HG03457 (cell line): ENCODE results near the gene GPAT2.
"Not testable (repeated sequence)": the region's sequence is repeated elsewhere in the genome, so short reads cannot be mapped to it uniquely, and the experiment has no call there.

Experiments used
- ATAC-seq: cut with Tn5 transposase; IDR thresholded peaks from one replicate; pipeline ENCODE4 v1.9.1; 2021; ENCODE audit warnings: moderate number of reproducible peaks; ENCODE audit not compliant: unreplicated experiment

GPAT2 gene, protein sequence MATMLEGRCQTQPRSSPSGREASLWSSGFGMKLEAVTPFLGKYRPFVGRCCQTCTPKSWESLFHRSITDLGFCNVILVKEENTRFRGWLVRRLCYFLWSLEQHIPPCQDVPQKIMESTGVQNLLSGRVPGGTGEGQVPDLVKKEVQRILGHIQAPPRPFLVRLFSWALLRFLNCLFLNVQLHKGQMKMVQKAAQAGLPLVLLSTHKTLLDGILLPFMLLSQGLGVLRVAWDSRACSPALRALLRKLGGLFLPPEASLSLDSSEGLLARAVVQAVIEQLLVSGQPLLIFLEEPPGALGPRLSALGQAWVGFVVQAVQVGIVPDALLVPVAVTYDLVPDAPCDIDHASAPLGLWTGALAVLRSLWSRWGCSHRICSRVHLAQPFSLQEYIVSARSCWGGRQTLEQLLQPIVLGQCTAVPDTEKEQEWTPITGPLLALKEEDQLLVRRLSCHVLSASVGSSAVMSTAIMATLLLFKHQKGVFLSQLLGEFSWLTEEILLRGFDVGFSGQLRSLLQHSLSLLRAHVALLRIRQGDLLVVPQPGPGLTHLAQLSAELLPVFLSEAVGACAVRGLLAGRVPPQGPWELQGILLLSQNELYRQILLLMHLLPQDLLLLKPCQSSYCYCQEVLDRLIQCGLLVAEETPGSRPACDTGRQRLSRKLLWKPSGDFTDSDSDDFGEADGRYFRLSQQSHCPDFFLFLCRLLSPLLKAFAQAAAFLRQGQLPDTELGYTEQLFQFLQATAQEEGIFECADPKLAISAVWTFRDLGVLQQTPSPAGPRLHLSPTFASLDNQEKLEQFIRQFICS

DNA sequence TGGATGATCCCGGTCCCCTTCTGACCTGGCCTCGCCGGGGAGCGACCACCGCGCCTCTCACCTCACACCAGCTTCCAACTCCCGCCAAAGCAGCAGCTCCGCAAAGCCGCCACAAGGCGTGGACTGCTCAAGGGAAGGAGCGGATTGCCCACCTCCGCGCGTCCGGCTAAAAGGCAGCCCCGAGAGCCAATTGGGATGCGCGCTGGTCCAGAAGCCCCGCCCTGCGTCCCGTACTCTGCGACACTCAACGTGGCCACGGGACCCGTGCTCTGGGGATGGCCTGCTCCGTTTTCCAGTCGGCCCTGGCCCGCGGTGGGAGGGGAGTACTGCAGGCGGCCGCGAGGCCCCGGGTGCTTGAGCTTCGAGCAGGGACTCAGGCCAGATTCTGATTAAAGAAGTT is at the start of gene GPAT2:
Gene GPAT2, minus strand, starts transcription at position 125 of the 400 bp plus-strand sequence. CDS start 2,557 bp downstream, outside the sequence.
- not testable (repeated sequence) for ATAC-seq

DNA sequence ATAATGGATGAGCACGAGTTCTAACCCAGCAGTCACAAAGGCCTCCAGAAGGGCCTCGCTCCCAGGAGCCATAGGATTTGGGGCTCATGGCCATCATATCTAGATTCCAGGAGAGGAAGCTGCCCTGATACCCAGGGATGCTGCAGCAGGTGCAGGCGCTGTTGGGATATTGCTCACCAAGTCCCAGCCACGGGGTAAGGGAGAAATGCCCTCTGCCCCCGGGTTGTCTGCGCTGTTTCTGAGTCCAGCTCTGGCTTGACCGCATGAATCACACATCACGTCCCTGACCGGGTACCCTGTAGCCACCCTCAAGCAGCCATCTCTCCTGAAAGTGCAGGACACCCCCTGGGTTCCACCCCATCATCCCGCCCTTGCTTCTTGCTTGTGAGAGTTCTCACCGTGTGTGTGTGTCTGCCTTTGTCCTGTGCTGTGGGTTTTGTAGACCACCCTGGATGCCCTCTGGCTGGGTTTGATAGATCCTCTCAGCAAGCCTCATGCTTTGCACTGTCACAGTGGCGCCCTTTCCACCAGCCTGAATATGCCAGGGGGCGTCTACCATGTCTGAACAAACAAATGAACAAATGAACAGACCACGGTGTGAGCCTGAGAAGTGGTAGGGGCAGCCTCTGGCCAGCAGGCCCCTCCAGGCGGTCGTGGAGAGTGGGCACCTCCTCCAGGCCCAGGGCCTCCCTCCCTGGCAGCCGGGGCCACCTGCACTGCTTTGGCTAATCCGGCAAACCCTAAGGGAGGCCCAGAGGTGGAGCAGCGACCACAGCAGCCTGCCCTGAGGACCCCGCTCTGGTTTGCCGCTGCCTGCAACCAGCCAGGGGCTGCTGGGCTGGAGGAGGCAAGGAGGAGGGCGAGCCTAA is 49.5 kb upstream of the GPAT2 start:
- ATAC-seq, result no peak

DNA sequence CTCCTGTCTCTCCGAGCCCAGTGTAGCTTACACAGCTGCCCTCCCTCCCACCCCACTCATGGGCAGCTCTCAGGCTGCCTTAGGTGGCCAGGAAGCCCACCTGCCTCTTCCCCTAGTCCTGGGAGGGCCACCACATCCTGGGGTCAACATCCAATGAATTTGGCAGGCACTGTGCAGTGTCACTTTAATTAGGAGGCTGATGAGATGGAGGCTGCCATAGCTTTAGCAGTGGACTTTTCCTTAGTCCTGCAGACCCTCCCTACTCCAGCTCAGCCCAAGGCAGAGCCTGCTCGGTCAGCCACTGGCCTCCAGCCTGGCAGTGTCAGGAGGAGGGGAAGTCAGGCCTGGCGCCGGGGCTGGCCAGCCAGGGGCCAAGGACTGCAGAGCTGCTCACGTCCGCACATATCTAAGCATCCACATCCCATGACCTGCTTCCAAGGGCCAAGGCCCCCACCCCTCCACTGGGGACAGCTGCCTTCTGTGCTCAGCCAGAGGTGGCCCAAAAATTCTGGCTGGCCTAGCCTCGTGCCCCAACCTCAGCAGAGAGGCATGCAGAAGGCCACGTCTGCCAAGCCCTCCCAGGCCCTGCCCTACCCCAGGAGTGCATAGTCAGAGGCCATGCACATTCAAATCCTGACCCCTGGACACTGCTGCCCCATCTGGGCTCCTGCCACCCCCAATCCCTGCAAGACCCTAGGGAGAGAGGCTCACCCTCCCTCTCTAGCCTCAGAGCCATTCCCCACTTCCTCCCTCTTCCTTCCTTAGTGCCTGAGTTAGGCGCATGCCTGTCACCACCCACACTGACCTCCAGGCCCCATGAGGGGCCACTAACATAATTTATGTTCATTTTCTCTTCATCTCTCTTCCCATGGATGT is 48.6 kb upstream of the GPAT2 start:
- no peak for ATAC-seq

DNA sequence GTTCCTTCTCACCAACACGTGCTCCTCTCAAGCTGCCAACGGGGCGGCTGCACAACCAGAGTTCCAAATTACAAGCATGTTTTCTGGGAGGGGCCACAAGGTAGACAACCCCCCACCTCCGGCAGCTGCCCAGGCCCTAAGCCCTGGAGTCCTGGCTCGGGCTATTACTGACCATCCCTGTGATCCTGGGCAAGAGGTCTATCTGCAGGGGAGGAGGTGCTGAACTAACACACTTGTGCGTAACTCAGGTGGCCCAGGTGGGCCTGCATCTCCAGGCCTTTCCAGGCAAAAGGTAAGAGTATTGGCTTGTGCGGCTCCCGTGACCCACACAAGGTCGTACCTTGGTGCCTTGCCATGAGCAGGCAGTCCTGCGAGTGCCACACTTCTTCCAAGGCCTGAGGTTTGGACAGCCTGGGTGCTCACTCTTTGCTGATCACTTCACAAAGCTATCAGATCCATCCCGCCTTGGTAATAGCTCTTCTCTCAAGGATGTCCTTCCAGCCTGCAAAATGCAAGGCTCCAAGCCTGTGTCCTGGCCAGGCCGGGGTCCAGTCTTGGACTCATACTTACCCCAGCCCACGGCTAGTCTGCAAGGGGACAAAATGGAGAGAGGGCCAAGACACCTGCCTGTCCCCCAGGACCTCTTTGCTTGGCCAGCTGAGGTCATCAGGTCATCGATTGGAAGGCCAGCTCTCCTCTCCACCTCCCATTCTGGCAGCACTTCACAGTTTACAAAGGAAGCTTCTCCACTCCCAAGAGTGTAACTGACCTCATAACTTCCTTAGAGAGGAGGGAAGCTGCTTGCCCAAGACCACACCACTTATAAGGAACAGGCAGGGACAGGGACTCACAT is 47.7 kb upstream of the GPAT2 start:
- no peak for ATAC-seq

DNA sequence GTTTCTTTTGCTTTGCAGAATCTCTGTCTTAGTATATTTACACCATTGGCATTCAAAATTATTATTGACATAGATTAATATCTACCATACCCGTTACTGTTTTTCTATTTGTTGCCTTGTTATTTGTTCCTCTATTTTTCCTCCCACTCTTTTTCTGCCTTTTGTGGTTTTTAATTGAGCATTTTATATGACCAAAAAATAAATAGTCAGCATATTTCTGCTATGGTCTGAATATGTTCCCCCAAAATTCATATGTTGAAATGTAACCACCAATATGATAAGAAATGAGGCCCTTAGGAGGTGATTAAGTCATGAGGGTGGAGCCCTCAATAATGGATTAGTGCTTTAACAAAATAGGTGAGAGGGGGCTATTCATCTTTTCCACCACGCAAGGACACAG is 46.3 kb upstream of the GPAT2 start:
- no peak for ATAC-seq

DNA sequence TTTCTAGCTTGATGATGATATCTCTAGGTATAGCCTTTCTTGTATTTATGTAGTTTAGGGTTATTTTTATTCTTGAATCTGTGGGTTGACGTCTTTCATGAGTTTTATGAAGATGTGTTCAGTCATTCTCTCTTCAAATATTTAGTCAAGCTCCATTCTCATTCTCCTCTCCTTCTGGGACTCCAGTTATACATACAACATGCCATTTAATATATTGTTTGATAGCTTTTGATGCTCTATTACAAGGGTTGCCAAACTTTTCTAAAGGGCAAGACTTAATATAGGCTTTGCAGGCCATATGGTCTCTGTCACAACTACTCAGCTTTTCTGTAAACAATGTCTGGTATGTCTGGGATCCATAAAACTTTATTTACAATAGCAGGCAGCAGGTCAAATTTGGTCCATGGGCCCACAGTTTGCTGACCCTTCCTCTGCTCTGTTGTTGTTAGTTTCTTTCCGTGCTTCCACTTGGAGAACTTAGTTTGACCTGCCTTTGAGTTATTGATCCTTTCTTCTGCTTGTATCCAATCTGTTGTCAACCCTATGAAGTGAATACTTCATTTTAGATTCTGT is 40.6 kb upstream of the GPAT2 start:
- no peak for ATAC-seq

DNA sequence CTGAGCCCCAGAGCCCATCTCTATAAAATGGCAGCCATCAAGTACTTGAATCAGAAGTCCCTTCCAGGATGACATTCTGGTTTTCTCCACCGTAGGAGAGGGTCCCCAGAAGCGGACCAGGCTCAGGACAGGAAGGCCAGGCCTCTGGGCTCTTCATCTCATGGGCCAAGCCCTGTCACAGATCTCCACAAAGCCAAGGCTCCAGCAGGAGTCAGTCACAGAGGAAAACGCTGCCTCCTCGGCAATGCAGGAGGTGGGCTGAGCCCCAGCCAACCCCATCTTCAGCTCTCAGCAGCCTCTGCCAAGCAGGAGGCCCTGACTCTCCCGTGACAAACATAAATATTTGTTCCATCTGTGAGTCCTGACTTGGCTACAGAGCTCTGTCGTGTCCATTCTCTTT is 39.4 kb upstream of the GPAT2 start:
- ATAC-seq, result no peak

DNA sequence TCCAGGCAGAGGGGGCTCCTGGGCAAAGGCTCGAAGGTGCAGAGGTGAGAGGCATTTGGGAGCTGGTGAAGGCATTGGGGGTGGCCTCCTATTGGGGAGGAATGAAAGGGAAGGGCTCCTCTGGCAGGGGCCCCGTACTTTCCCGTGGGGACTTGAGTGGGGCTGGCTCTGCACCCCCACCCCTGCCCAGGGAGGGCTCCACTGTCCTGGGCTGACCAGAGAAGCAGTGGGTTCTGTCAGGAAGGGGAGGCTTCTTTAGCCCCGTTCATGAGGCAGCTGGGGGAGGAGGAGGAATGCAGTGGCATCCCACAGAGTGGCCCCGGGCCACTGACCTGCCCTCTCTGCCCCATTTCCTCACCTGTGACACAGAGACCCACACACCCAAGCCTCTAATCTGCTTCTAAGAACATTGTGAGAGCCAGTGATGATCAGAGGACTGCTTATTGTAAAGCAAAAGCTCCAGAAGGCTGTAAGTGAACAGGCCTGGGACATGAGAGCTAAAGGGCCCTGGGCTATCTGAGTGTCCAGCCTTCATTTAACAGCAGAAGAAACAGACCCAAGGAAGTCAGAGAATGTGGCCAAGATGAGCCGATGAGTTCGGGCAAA is 38.6 kb upstream of the GPAT2 start:
- ATAC-seq, result no peak

DNA sequence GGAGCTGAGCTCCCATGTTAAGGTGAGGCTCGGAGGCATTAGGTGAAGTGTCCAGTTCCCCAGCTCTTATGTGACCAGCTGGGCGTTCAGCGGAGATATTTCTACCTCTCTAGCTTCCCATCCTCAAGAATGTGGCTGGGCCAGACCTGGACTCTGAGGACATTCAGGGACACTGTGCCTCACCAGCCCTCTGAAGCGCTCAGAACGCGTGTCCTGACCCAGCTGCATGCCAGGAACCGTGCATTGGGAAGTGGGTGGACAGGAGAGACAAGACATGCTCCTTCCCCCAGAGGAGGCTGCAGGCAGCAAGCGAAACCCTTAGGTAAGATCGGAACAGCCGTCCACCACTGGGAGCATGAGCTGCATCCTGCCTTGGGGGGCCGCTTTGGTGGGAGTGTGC is 38.0 kb upstream of the GPAT2 start:
- ATAC-seq, result no peak

DNA sequence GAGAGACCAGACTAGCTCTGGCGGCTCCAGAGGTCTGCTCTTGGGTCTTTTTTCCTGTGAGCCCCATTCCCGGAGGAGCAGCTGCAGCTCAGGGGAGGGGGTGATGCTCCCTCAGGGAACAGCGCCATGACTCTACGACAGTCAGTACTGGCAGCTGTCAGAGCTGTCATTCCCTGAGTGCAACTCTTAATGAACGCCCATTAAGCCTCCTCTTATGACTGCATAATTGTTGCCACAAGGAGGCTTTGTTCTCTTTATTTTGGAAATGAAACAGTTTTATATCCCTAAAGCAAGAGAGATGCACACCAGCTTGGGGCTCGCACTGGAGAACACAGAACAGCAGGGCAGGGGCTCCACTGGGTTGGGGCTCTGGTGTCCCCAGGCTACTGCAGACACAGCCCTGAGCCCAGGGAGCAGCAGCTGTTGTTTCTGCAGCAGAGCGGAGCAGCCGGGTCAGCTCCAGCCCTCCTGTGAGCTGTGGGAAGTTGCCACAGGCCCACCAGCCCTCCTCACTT is 37.3 kb upstream of the GPAT2 start:
- ATAC-seq, result not testable (repeated sequence)

DNA sequence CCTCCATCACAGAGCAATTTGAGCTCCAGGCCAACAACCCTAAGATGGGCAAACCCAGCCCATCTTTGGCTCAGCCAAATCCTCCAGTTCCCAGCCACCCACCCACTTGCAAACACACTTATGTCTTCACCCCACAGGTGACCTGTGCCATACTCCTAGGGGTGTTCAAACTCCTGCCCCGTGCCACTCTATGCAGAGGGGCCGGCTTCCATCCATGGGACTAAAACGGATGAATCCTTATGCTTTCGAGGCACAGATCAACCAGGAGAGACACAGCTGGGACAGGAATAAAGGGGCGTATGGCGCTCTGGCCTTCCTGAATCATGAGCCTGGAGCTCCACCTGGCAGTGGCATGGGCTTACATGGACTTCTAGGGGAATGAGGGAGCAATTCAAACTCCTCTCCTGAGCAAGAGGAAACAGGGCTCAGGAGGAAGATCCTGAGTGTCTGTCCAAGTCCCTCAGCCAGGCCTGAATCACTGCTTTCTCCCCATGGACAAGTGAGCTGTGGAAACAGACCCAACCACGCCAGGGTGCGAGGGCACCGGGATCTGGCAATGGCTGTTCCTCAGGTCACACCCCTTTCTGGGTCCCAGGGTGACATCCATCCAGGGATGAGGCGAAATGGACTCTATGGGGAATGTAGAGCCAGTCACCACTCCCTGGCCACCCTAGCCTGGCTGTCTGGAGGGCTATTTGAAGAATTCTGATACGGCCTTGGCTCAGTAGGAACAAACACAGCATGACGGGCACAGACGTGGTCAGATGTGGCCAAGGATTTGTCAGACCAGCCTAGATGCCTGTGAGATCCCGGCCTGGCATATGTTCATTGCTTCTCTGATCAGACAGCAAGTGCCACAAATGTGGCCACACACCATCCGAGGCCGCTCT is 36.6 kb upstream of the GPAT2 start:
- not testable (repeated sequence) for ATAC-seq

DNA sequence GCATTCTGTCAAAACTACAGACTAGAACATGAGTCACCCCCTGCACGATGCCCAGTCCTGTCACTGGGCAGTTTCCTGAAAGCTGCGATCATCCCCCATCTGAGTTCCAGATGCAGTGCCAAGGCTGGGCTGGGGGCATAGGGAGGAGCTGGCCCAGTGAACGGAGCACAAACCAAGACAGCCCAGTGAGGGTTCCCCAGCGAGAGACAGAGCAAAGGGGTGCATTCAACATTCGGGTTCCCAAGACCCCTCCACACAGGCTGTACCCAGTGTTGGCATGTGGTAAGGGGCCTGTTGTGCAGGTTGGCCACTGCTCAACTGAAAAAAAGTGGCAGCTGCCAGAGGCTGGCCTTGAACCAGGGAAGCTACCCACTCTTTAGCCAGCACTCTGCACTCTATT is 35.6 kb upstream of the GPAT2 start:
- ATAC-seq, result not testable (repeated sequence)

DNA sequence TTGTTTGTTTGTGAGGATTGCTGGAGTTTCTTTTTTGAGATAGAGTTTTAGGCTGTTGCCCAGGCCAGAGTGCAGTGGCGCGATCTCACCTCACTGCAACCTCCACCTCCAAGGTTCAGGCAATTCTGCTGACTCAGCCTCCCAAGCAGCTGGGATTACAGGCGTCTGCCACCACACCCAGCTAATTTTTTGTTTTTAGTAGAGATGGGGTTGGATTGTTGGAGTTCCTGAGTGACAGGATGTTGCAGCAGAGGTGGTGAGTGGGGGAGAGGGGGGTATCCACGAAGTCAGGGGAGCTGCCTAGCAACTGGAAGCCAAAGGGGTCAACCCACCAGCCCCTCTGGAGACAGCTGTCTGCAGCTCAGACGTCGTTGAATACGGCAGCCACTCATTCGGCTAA is 35.2 kb upstream of the GPAT2 start:
- not testable (repeated sequence) for ATAC-seq

DNA sequence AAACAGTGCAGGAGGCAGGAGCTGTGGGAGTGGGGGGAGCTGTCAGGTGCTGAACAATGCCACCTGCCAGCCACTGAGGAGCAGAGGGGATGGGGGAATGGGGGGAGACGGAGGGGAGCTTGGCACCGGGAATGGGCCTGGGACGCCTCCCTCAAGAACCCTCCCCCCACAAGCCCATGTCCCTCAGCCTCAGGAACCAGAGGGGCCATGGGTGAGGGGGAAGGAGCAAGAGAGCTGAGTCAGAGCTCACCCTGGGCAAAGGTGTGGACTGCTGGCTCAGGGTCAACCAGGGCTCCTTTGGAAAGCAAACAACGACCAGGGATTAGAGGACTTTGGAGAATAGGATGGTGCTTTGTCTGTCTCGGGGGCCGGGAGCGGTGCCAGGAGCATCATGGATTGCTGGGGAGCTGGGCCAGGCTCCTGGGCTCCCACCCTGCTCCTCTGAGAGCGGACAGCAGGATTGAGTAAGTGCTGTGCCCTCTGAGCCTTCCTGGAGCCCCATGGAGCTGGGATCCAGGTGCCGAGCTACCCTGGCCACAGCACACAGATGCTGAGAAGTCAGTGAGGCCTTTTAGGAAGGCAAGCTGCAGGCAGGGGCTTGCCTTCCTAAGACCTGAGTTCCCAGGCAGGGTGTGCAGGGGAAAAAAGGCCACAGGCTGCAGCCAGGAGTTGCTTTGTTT is 33.3 kb upstream of the GPAT2 start:
- ATAC-seq, result not testable (repeated sequence)

DNA sequence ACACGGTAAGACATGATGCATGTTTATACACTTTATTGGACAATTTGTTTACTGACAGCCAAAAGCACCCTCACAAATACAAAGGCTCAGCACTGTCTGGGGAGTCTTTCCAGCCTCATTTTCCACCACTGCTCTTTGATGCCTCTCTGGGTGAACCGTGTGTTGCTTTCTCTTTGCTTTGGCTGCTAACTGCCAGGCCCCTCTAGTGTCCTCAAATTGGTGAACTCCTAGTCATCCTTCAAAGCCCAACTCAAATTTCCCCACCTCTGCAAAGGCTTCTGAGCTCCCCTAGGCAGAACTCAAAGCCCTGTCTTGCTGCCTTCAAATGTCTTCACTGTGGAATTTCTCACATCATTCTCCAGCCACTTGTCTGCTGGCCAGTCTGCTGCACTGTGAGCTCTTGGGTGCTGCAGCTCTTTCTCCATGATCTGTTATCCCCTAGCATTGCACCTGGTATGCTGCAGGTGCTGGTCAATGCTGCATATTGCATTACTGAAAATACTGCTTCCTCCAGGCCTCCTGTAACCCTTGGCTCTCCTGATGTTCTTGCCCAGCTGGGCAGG is 32.5 kb upstream of the GPAT2 start:
- ATAC-seq, result not testable (repeated sequence)

DNA sequence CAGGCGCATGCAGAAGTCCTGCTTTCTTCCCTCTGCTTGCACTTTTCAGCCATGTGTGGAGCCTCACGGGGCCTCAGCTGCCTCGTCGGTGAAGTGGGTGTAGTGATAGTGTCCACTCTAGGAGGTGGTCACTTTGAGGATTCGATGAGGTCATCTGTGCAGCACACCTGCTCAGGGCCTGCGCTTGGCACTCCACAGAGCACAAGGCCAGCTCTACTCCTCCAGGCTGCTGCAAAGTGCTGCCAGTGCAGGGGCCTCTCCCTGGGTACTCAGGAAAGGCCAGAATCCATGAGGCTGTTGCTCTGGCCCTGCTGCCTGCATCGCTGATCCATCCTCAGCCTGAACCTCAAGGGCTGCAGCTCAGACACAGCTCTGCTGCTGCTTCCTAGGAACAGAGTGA is 31.8 kb upstream of the GPAT2 start:
- not testable (repeated sequence) for ATAC-seq
